MM.1S (cell line): ENCODE measurements around the gene EMC1.

ENCODE experiments used
- EZH2phosphoT487 ChIP-seq: fragments of 300-600 bp; sonication (generic); IDR thresholded peaks from 2 replicates; pipeline ENCODE4 v1.6.1; 2018; ENCODE audit warnings: antibody characterized with exemption, low read length
- TF ChIP-seq, protein P1 (sequence below): fragments of 300-600 bp; sonication (generic); IDR thresholded peaks from 2 replicates; pipeline ENCODE4 v1.5.1; 2016; ENCODE audit warnings: antibody characterized with exemption, low read length, mixed read lengths

DNA sequence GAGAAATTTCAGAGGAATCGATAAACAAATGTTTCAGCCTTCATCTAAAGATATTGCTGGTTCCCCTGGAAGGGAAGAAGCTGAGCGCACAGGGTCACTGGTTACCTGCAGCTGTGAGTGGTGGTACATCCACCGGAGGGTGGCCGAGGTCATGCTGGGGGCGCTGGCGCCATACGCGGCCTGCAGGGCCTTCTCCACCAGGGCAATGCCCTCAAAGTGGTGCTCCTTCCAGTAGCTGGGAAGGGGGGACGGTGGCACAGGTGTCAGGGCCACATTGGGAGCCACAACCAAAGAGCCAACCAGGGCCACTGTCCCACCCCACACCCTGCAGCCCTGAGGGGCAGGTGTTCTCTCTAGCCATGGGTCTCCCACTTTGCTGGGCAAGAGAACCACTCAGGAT, 32.6 kb upstream of the EMC1 start:
- TF ChIP-seq, protein P1, sequence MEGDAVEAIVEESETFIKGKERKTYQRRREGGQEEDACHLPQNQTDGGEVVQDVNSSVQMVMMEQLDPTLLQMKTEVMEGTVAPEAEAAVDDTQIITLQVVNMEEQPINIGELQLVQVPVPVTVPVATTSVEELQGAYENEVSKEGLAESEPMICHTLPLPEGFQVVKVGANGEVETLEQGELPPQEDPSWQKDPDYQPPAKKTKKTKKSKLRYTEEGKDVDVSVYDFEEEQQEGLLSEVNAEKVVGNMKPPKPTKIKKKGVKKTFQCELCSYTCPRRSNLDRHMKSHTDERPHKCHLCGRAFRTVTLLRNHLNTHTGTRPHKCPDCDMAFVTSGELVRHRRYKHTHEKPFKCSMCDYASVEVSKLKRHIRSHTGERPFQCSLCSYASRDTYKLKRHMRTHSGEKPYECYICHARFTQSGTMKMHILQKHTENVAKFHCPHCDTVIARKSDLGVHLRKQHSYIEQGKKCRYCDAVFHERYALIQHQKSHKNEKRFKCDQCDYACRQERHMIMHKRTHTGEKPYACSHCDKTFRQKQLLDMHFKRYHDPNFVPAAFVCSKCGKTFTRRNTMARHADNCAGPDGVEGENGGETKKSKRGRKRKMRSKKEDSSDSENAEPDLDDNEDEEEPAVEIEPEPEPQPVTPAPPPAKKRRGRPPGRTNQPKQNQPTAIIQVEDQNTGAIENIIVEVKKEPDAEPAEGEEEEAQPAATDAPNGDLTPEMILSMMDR = no peak
- no peak for TF ChIP-seq EZH2phosphoT487
